Fibroblast of lung (primary cell): ENCODE results near the gene SLC4A1AP.

Experiments
- CTCF ChIP-seq, 2 donors: IDR thresholded peaks in 1 of 2; conservative IDR thresholded peaks in 1 of 2; 1 replicate in 1 of 2; 2 replicates in 1 of 2; pipeline ENCODE4 v1.5.1; 2011 to 2012; ENCODE audit warnings: low read length in 2 of 2, control low read depth in 1 of 2, inconsistent platforms in 1 of 2, low read depth in 1 of 2, mild to moderate bottlenecking in 1 of 2
- EZH2 ChIP-seq: IDR thresholded peaks from 2 replicates; pipeline ENCODE4 v1.5.1; 2012; ENCODE audit warnings: low read length, control low read depth, mild to moderate bottlenecking; ENCODE audit errors: missing control alignments

GRCh38 chr2:27653397-27653796 is 10.3 kb upstream of the SLC4A1AP start:
- TF ChIP-seq CTCF (conservative IDR thresholded peaks at IDR 0.05 in 1 of 2, IDR thresholded peaks at IDR 0.05 in 1 of 2; ENCODE audit: low read depth in 1 of 2, low read length in 2 of 2) (no peak), EZH2 (no peak)
